Fibroblast of lung (primary cell): Measurements from ENCODE around the gene HS1BP3. TPM values are rescaled to one million over a fixed set of nuclear protein-coding genes. Genes with fewer than 3 reads are reported as not detected.
A peak's percentile ranks its signal among the peaks of the same experiment; 100 is the strongest.

Experiments
- DNase-seq, 2 donors: peaks; one replicate each; pipeline versions ENCODE4 v3.0.0 to v3.0.0-alpha.2; 2010; ENCODE audit warnings: low read depth in 2 of 2
- H2AFZ ChIP-seq: 2 replicates; pipeline ENCODE4 v1.5.1; 2012; ENCODE audit warnings: low read length, control low read depth, inconsistent platforms
- H3K27ac ChIP-seq: 2 replicates; pipeline ENCODE4 v1.5.1; 2011; ENCODE audit warnings: low read length, control low read depth; ENCODE audit not compliant: insufficient read depth
- H3K27me3 ChIP-seq: 2 replicates; pipeline ENCODE4 v1.5.1; 2011; ENCODE audit warnings: mild to moderate bottlenecking, low read length; ENCODE audit not compliant: control insufficient read depth, insufficient read depth
- H3K36me3 ChIP-seq: 2 replicates; pipeline ENCODE4 v1.5.1; 2011; ENCODE audit warnings: low read length; ENCODE audit not compliant: control insufficient read depth, insufficient read depth
- H3K4me1 ChIP-seq: 2 replicates; pipeline ENCODE4 v1.5.1; 2011; ENCODE audit warnings: low read length; ENCODE audit not compliant: control insufficient read depth, insufficient read depth; ENCODE audit errors: extremely low read depth
- H3K4me2 ChIP-seq: 2 replicates; pipeline ENCODE4 v1.5.1; 2011; ENCODE audit warnings: low read length, control low read depth; ENCODE audit not compliant: insufficient read depth; ENCODE audit errors: extremely low read depth
- H3K4me3 ChIP-seq, 4 experiments: fragments of 200-600 bp in 1 of 4; sonication (generic) in 1 of 4; replicated peaks in 1 of 4; 2 replicates each; pipeline ENCODE4 v1.5.1; 2011 to 2016; ENCODE audit warnings: low read length in 4 of 4, low read depth in 3 of 4, mild to moderate bottlenecking in 3 of 4, control low read depth in 2 of 4, inconsistent platforms in 1 of 4, mixed read lengths in 1 of 4; ENCODE audit not compliant: insufficient read depth in 1 of 4; ENCODE audit errors: control extremely low read depth in 1 of 4
- H3K79me2 ChIP-seq: 2 replicates; pipeline ENCODE4 v1.5.1; 2012; ENCODE audit warnings: mild to moderate bottlenecking, low read length, inconsistent platforms; ENCODE audit not compliant: control insufficient read depth, insufficient read depth
- H3K9ac ChIP-seq: 2 replicates; pipeline ENCODE4 v1.5.1; 2011; ENCODE audit warnings: mild to moderate bottlenecking, low read length, control low read depth; ENCODE audit not compliant: insufficient read depth
- H3K9me3 ChIP-seq: 2 replicates; pipeline ENCODE4 v1.5.1; 2012; ENCODE audit warnings: low read depth, low read length; ENCODE audit not compliant: control insufficient read depth, insufficient read depth
- H4K20me1 ChIP-seq: 2 replicates; pipeline ENCODE4 v1.5.1; 2011; ENCODE audit warnings: low read length; ENCODE audit not compliant: control insufficient read depth, insufficient read depth; ENCODE audit errors: extremely low read depth
- CTCF ChIP-seq, 2 donors: IDR thresholded peaks in 1 of 2; conservative IDR thresholded peaks in 1 of 2; 1 replicate in 1 of 2; 2 replicates in 1 of 2; pipeline ENCODE4 v1.5.1; 2011 to 2012; ENCODE audit warnings: low read length in 2 of 2, control low read depth in 1 of 2, inconsistent platforms in 1 of 2, low read depth in 1 of 2, mild to moderate bottlenecking in 1 of 2
- EZH2 ChIP-seq: IDR thresholded peaks from 2 replicates; pipeline ENCODE4 v1.5.1; 2012; ENCODE audit warnings: low read length, control low read depth, mild to moderate bottlenecking; ENCODE audit errors: missing control alignments
- polyA plus RNA-seq, 2 donors: library from polyadenylated mRNA; depleted of rRNA in 1 of 2; stranded (reverse) in 1 of 2; unstranded in 1 of 2; fragments of >200 nt; gene quantifications; 2 replicates each; pipeline ENCODE4 v1.2.1, GENCODE V29; 2011 to 2012; ENCODE audit warnings: missing spikeins in 1 of 2
- total RNA-seq: library from RNA; depleted of rRNA; stranded (reverse); fragments of >200 nt; gene quantifications from 2 replicates; pipeline ENCODE4 v1.2.1, GENCODE V29; 2014

Gene HS1BP3
- total and polyA plus RNA-seq, 2 donors (not counting 1 experiment from before 2014, with no cell fraction given), result 17.8 to 38.1 TPM

GRCh38 chr2:20593072-20594034, 57.5 kb downstream of the HS1BP3 start:
- Histone ChIP-seq H3K4me3 (no peak overlapping the region), H3K27ac (peak overlapping the region; percentile 74), H3K4me1 (peaks cover 61% of the 10 kb centered on the region), H3K4me2 (peak overlapping the region; percentile 32), H3K27me3 (no peaks in the 10 kb centered on the region), H3K36me3 (no peaks in the 10 kb centered on the region), H3K79me2 (no peaks in the 10 kb centered on the region), H2AFZ (peak overlapping the region; percentile 10), H4K20me1 (no peaks in the 10 kb centered on the region), H3K9me3 (no peaks in the 10 kb centered on the region), H3K9ac (no peak overlapping the region)
- peak; percentile 93 to 98 for DNase-seq
- TF ChIP-seq CTCF (conservative IDR thresholded peaks at IDR 0.05 in 1 of 2, IDR thresholded peaks at IDR 0.05 in 1 of 2; ENCODE audit: low read depth in 1 of 2, low read length in 2 of 2) (peak in 1 of 2 donors; percentile 40), EZH2 (no peak)

DNA sequence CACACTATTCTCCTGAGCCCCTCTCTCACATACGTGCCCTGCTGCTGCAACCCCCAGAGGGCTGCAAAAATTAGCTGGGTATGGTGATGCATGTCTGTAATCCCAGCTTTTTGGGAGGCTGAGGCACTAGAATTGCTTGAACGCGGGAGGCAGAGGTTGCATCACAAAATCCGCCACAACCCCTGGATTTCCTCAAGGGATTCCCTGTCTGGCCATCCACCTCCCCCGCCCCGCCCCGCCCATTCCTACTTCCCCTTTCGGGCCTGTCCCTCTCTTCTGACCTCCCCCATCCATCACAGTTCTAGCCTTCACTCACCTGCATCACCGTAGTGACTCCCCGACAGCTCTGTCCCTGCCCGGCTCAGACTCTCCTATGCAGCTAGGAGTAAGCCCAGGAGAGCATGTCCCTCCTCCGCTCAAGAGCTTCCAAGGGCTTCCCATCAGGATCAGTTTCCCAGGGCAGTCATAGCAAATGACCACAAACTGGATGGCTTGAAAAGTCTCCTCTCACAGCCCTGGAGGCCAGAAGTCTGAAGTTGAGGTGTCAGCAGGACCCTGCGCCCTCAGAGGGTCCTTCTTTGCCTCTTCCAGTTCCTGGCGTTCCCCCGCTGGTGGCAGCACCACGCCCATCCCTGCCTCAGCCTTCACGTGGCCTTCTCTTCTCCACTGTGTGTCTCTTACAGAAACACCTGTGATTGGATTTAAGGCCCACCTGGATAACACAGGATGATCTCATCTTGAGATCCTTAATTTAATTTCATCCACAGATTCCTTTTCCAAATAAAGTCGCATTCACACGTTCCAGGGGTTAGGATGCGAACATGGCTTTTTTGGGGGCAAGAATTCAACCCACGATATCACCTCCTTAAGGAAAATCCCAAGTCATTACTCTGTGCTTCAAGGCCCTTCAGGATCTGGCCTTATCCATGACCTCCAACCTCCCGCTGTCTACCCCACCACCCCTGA, 58.5 kb downstream of the HS1BP3 start:
- no peak for TF ChIP-seq EZH2
- TF ChIP-seq CTCF (conservative IDR thresholded peaks at IDR 0.05 in 1 of 2, IDR thresholded peaks at IDR 0.05 in 1 of 2; ENCODE audit: low read depth in 1 of 2, low read length in 2 of 2), result no peak
- H3K4me3 ChIP-seq, result no peak overlapping the region
- H3K27me3 ChIP-seq, result no peaks in the 10 kb centered on the region
- H3K36me3 ChIP-seq, result no peaks in the 10 kb centered on the region
- peaks cover 58% of the 10 kb centered on the region for H3K4me1 ChIP-seq
- H4K20me1 ChIP-seq, result no peaks in the 10 kb centered on the region
- H3K9ac ChIP-seq, result no peak overlapping the region
- no peak overlapping the region for H3K4me2 ChIP-seq
- no peak overlapping the region for H3K27ac ChIP-seq
- H3K79me2 ChIP-seq, result no peaks in the 10 kb centered on the region
- H2AFZ ChIP-seq, result no peak overlapping the region
- H3K9me3 ChIP-seq, result no peaks in the 10 kb centered on the region
- no peak for DNase-seq
